HCT116 (cell line): Measurements from ENCODE around the gene DYNAP. TPM values are rescaled to one million over a fixed set of nuclear protein-coding genes. Genes with fewer than 3 reads are reported as not detected.

Experiments used
- ATAC-seq: fragments of 200-7000 bp; cut with Tn5 transposase; 2 replicates; pipeline ENCODE4 v1.9.1; 2020; ENCODE audit warnings: mild to moderate bottlenecking, moderate library complexity
- BruUV-seq: library from RNA; stranded (reverse); fragments of 400-500 nt; replicated peaks from 2 replicates; lab custom pipeline; 2021; lab: Mats Ljungman, UMichigan
- CTCF ChIA-PET: fragments of 300-600 bp; sonication (Branson Sonifier 250); formaldehyde crosslinking; loops from one replicate; lab custom pipeline; 2021; ENCODE audit warnings: antibody characterized with exemption; lab: Charles Lee
- POLR2A ChIA-PET: fragments of 300-600, 350-600 bp; sonication (Branson Sonifier 250); formaldehyde crosslinking; loops from one replicate; lab custom pipeline; 2021; ENCODE audit warnings: antibody characterized with exemption; lab: Charles Lee
- RAD21 ChIA-PET, 2 experiments: fragments of 300-600 bp; sonication (Branson Sonifier 250); formaldehyde crosslinking; loops; one replicate each; lab custom pipeline; 2023; ENCODE audit warnings: low total read pairs in 2 of 2; ENCODE audit not compliant: uncharacterized antibody in 2 of 2, unreplicated experiment in 2 of 2, low non-redundant PET in 1 of 2; lab: Charles Lee
- DNase-seq: peaks from one replicate; pipeline ENCODE4 v3.0.0-alpha.2; 2010; ENCODE audit warnings: low read depth, low spot score
- H2AFZ ChIP-seq: fragments of 200-600 bp; shearing (Covaris generic), sonication (generic); 2 replicates; pipeline ENCODE4 v1.6.1; 2017; ENCODE audit warnings: low read depth, mixed run types, mixed read lengths, antibody characterized with exemption, low read length; ENCODE audit not compliant: poor library complexity, severe bottlenecking
- H3K27ac ChIP-seq: 2 replicates; pipeline ENCODE4 v1.5.1; 2012; ENCODE audit warnings: low read depth, low read length
- H3K27me3 ChIP-seq: fragments of 200-600 bp; sonication (generic); 2 replicates; pipeline ENCODE4 v1.6.1; 2016; ENCODE audit warnings: mixed run types, low read length, mixed read lengths; ENCODE audit not compliant: insufficient read depth
- H3K36me3 ChIP-seq, 2 experiments: fragments of 200-500 bp in 1 of 2; fragments of 200-600 bp in 1 of 2; sonication (Bioruptor generic) in 1 of 2; sonication (generic) in 1 of 2; 2 replicates each; pipeline versions ENCODE4 v1.5.1 to v1.6.1; 2014 to 2016; ENCODE audit warnings: low read length in 2 of 2, inconsistent platforms in 1 of 2, mixed read lengths in 1 of 2, mixed run types in 1 of 2; ENCODE audit not compliant: insufficient read depth in 2 of 2, control insufficient read depth in 1 of 2
- H3K4me1 ChIP-seq, 2 experiments: fragments of 200-600 bp in 1 of 2; sonication (generic) in 1 of 2; 2 replicates each; pipeline versions ENCODE4 v1.5.1 to v1.6.1; 2012 to 2017; ENCODE audit warnings: low read length in 2 of 2, inconsistent platforms in 1 of 2, mild to moderate bottlenecking in 1 of 2, mixed read lengths in 1 of 2, mixed run types in 1 of 2, moderate library complexity in 1 of 2; ENCODE audit not compliant: insufficient read depth in 2 of 2, control insufficient read depth in 1 of 2
- H3K4me2 ChIP-seq: fragments of 200-600 bp; sonication (generic); 2 replicates; pipeline ENCODE4 v1.6.1; 2017; ENCODE audit warnings: mixed run types, low read length, mixed read lengths
- H3K4me3 ChIP-seq, 2 experiments: fragments of 200-600 bp in 1 of 2; sonication (generic) in 1 of 2; replicated peaks in 1 of 2; 2 replicates each; pipeline ENCODE4 v1.5.1; 2011 to 2016; ENCODE audit warnings: low read length in 2 of 2, control low read depth in 1 of 2, low read depth in 1 of 2, mild to moderate bottlenecking in 1 of 2, mixed read lengths in 1 of 2, mixed run types in 1 of 2
- H3K79me2 ChIP-seq: fragments of 200-600 bp; sonication (generic); 2 replicates; pipeline ENCODE4 v1.6.1; 2017; ENCODE audit warnings: mild to moderate bottlenecking, mixed run types, low read length, moderate library complexity, mixed read lengths; ENCODE audit not compliant: insufficient read depth
- H3K9ac ChIP-seq: fragments of 200-600 bp; sonication (generic); 2 replicates; pipeline ENCODE4 v1.6.1; 2016; ENCODE audit warnings: low read length, mixed read lengths
- H3K9me2 ChIP-seq: fragments of 200-600 bp; sonication (generic), shearing (Covaris generic); 2 replicates; pipeline ENCODE4 v1.6.1; 2017; ENCODE audit warnings: mixed run types, mild to moderate bottlenecking, moderate library complexity; ENCODE audit not compliant: insufficient read depth
- H3K9me3 ChIP-seq, 2 experiments: fragments of 200-500 bp in 1 of 2; fragments of 200-600 bp in 1 of 2; sonication (Bioruptor generic) in 1 of 2; sonication (generic) in 1 of 2; 2 replicates each; pipeline ENCODE4 v1.6.1; 2014 to 2017; ENCODE audit warnings: low read length in 2 of 2, mixed read lengths in 2 of 2, inconsistent platforms in 1 of 2, low read depth in 1 of 2, mild to moderate bottlenecking in 1 of 2, mixed run types in 1 of 2, moderate library complexity in 1 of 2; ENCODE audit not compliant: control insufficient read depth in 1 of 2, insufficient read depth in 1 of 2
- H4K20me1 ChIP-seq: fragments of 200-600 bp; sonication (generic), shearing (Covaris generic); 2 replicates; pipeline ENCODE4 v1.6.1; 2017; ENCODE audit warnings: mixed run types, mild to moderate bottlenecking, moderate library complexity; ENCODE audit not compliant: insufficient read depth
- ATF3 ChIP-seq: IDR thresholded peaks from 2 replicates; pipeline ENCODE4 v1.6.1; 2012
- CEBPB ChIP-seq: IDR thresholded peaks from 2 replicates; pipeline ENCODE4 v1.6.1; 2012; ENCODE audit warnings: low read depth
- CTCF ChIP-seq, 3 experiments: fragments of 200-600 bp in 1 of 3; sonication (generic) in 1 of 3; IDR thresholded peaks in 2 of 3; conservative IDR thresholded peaks in 1 of 3; 2 replicates each; pipeline ENCODE4 v1.5.1; 2012 to 2017; ENCODE audit warnings: low read depth in 2 of 3, low read length in 2 of 3, antibody characterized with exemption in 1 of 3, borderline replicate concordance in 1 of 3, control low read depth in 1 of 3, mild to moderate bottlenecking in 1 of 3, mixed read lengths in 1 of 3, mixed run types in 1 of 3, moderate library complexity in 1 of 3; ENCODE audit not compliant: insufficient read depth in 1 of 3
- EGR1 ChIP-seq: IDR thresholded peaks from 2 replicates; pipeline ENCODE4 v1.6.1; 2012; ENCODE audit warnings: low read depth
- EZH2 ChIP-seq: fragments of 200-600 bp; sonication (generic); IDR thresholded peaks from 2 replicates; pipeline ENCODE4 v1.6.1; 2017; ENCODE audit warnings: antibody characterized with exemption, mixed run types
- EZH2phosphoT487 ChIP-seq: fragments of 200-600 bp; IDR thresholded peaks from 2 replicates; pipeline ENCODE4 v1.6.1; 2018; ENCODE audit warnings: antibody characterized with exemption, borderline replicate concordance
- JUND ChIP-seq: IDR thresholded peaks from 2 replicates; pipeline ENCODE4 v1.6.1; 2012
- POLR2A ChIP-seq: IDR thresholded peaks from 2 replicates; pipeline ENCODE4 v1.7.0; 2011; ENCODE audit warnings: borderline replicate concordance; ENCODE audit not compliant: insufficient read depth, insufficient read length; ENCODE audit errors: extremely low read depth
- SIN3A ChIP-seq: IDR thresholded peaks from 2 replicates; pipeline ENCODE4 v1.6.1; 2012; ENCODE audit warnings: low read depth
- TCF7L2 ChIP-seq: IDR thresholded peaks from 2 replicates; pipeline ENCODE4 v1.7.0; 2011; ENCODE audit warnings: borderline replicate concordance, inconsistent platforms; ENCODE audit not compliant: insufficient read depth, insufficient read length; ENCODE audit errors: extremely low read depth
- YY1 ChIP-seq: IDR thresholded peaks from 2 replicates; pipeline ENCODE4 v1.6.1; 2011; ENCODE audit warnings: low read length, low read depth, moderate library complexity, mild to moderate bottlenecking; ENCODE audit not compliant: insufficient replicate concordance; ENCODE audit errors: extremely low read depth
- ZBTB33 ChIP-seq: IDR thresholded peaks from 2 replicates; pipeline ENCODE4 v1.6.1; 2011; ENCODE audit warnings: mild to moderate bottlenecking, low read length, moderate library complexity; ENCODE audit not compliant: insufficient replicate concordance; ENCODE audit errors: extremely low read depth
- ZNF274 ChIP-seq: fragments of 200-500 bp; sonication (Bioruptor generic); IDR thresholded peaks from 2 replicates; pipeline ENCODE4 v1.6.1; 2014; ENCODE audit warnings: mild to moderate bottlenecking, low read depth, low read length, inconsistent platforms
- intact Hi-C: fragments of 100-400 bp; cut with micrococcal nuclease; formaldehyde crosslinking; loops from 2 replicates; pipeline ENCODE4 v1.10.0; 2022
- total RNA-seq: library from RNA; stranded (reverse); gene quantifications from one replicate; pipeline ENCODE4 v1.2.1, GENCODE V29; 2021; ENCODE audit not compliant: unreplicated experiment
- TF ChIP-seq, protein P1 (sequence below): IDR thresholded peaks from 2 replicates; pipeline ENCODE4 v1.6.1; 2012

Gene DYNAP
- total RNA-seq, 1 experiment from 2014 or later, result not detected

- Histone ChIP-seq H3K9ac (no peak overlapping the region), H3K27me3 (no peaks in the 10 kb centered on the region), H4K20me1 (no peaks in the 10 kb centered on the region), H3K27ac (no peak overlapping the region), H3K9me2 (no peaks in the 10 kb centered on the region), H3K9me3 (no peaks in the 10 kb centered on the region), H3K36me3 (no peaks in the 10 kb centered on the region), H2AFZ (no peak overlapping the region), H3K4me2 (no peak overlapping the region), H3K79me2 (no peaks in the 10 kb centered on the region), H3K4me1 (0 out of 4 replicates have a peak, but pooled peaks cover 0 to 4% of the 10 kb centered on the region in 2 experiments), H3K4me3 (no peak overlapping the region)
- DNase-seq (no peak), ATAC-seq (no peak)
- intact Hi-C loops, result no loop called here
- CTCF ChIA-PET, result no interaction called here
- BruUV-seq, result no TSS peak
- RAD21 ChIA-PET, result no interaction called here
- no peak for TF ChIP-seq CEBPB
- TF ChIP-seq ATF3, result no peak
- no peak for TF ChIP-seq EGR1
- TF ChIP-seq EZH2phosphoT487, result no peak
- TF ChIP-seq EZH2, result no peak
- TF ChIP-seq YY1, result no peak
- POLR2A ChIA-PET, result no interaction called here
Observed at GRCh38 chr18:54613174-54613573, 22.1 kb downstream of the DYNAP start.

DNA sequence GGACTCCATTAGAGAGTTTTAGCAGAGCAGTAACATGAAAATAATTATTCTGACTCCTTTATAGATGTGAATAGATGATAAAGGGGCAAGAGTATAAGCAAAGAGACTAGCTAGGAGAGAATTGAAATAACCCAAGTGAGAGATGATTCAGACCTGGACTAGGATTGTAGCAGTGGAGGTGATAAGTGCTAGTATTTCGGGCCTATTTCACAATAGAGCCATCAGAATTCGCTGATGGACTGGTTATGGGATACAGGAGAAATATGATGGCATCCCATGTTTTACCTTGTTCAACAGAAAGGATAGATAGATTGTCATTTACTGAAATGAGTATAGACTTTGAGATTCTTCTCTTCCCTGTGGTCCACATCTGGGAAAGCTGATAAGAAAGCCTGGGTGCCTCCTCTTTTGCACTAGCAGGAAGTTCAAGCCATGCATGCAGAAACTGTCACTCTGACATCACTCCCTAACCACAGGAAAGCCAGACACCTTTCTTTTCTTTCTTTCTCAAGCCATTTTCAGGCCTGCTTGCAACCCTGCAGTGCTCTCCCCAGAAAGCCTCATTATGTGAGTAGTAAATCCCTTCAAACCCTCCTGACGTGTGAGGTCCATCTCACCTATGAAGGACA is 25.3 kb downstream of the DYNAP start:
- POLR2A ChIA-PET, result no interaction called here
- no peaks in the 10 kb centered on the region for H3K4me1 ChIP-seq
- no peaks in the 10 kb centered on the region; the same call in 1 of the 2 replicates for H3K9me2 ChIP-seq
- H2AFZ ChIP-seq, result no peak overlapping the region
- BruUV-seq, result no TSS peak
- no peak for DNase-seq
- no peak for ATAC-seq
- no peak overlapping the region for H3K4me2 ChIP-seq
- no peaks in the 10 kb centered on the region for H3K36me3 ChIP-seq
- H3K9me3 ChIP-seq, result no peaks in the 10 kb centered on the region
- H3K27ac ChIP-seq, result no peak overlapping the region
- no peaks in the 10 kb centered on the region for H3K27me3 ChIP-seq
- no peak overlapping the region for H3K9ac ChIP-seq
- intact Hi-C loops, result no loop called here
- H4K20me1 ChIP-seq, result no peaks in the 10 kb centered on the region
- H3K4me3 ChIP-seq, result no peak overlapping the region
- TF ChIP-seq ATF3 (no peak), POLR2A (no peak), TCF7L2 (no peak), JUND (no peak), ZNF274 (no peak), EZH2 (no peak), SIN3A (no peak), ZBTB33 (no peak), EGR1 (no peak), CEBPB (no peak), CTCF (IDR thresholded peaks at IDR 0.05 in 2 of 3, conservative IDR thresholded peaks at IDR 0.05 in 1 of 3; ENCODE audit: borderline replicate concordance in 1 of 3, insufficient read depth in 1 of 3, low read depth in 2 of 3, low read length in 2 of 3) (no peak)
- TF ChIP-seq, protein P1, sequence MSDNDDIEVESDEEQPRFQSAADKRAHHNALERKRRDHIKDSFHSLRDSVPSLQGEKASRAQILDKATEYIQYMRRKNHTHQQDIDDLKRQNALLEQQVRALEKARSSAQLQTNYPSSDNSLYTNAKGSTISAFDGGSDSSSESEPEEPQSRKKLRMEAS, result no peak
- H3K79me2 ChIP-seq, result no peaks in the 10 kb centered on the region
- CTCF ChIA-PET, result no interaction called here
- RAD21 ChIA-PET, result no interaction called here
